Activated CD8-positive, alpha-beta memory T cell treated with anti-CD3 and anti-CD28 coated beads for 1 hour (primary cell): ENCODE data around the gene MAP7.
"Not testable (repeated sequence)": the region's sequence is repeated elsewhere in the genome, so short reads cannot be mapped to it uniquely, and the experiment has no call there.

Source experiments
- DNase-seq, 2 donors: peaks; one replicate each; pipeline ENCODE4 v3.0.0-alpha.2; 2020; ENCODE audit warnings: low read depth in 1 of 2; ENCODE audit errors: extremely low read depth in 1 of 2

MAP7 gene

GRCh38 chr6:136550330-136551071 is at the start of gene MAP7:
Gene MAP7 (minus strand): TSS chr6:136550422. CDS start chr6:136550408, 14 bp downstream.
- DNase-seq, result peak; percentile 16 to 42

DNA sequence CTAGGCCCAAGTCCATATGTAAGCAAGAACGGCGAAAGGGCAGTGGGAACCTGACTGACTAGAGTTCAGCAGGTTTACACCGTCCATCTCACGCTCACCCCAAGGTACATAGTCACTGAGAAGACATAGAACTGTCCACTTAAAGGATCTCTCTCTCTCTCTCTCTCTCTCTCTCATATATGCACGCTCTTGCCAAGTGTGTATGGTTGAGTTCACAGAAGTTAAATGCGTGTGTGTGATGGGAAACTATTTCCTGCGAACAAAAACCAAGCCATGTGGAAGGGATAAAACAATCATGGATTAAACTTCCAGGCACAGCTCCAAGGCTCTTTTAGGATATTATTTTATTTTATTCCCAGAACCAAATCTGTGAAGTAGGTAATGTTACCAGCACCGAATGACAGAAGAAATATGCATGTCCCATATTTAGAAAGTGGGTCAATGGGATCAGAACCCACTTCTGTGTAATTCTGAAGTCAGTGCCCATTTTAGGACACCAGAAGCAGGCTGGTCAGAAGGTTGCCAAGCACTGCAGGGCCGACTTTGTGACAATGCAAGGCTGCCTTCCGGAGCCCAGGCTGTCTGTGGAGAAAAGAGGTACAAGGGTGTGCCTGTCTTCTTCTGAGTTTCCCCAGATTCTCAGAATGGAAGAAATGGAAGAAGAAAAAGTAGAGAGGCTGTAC is 49.2 kb upstream of the MAP7 start:
- DNase-seq, result no peak

- no peak for DNase-seq
Observed at GRCh38 chr6:136598048-136598447, 47.8 kb upstream of the MAP7 start.

DNA sequence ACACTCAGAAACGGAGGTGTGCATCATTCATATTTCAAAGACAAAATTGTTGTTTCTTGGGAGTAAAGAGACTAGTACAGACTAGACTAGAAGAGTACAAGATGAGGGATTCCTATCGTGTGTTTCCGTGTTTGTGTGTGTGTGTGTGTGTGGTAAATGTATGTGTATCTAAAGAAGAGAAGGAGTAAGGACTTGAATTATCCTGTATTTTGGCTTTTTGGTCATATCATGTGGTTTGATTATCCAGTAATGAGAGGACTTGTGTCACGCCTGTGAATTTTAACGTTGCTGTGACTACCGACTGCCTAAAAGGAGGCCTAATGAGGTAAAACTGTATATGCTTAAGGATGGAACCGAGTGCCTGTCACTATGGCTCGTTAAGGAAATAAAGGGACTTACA is 44.4 kb upstream of the MAP7 start:
- DNase-seq, result no peak

DNA sequence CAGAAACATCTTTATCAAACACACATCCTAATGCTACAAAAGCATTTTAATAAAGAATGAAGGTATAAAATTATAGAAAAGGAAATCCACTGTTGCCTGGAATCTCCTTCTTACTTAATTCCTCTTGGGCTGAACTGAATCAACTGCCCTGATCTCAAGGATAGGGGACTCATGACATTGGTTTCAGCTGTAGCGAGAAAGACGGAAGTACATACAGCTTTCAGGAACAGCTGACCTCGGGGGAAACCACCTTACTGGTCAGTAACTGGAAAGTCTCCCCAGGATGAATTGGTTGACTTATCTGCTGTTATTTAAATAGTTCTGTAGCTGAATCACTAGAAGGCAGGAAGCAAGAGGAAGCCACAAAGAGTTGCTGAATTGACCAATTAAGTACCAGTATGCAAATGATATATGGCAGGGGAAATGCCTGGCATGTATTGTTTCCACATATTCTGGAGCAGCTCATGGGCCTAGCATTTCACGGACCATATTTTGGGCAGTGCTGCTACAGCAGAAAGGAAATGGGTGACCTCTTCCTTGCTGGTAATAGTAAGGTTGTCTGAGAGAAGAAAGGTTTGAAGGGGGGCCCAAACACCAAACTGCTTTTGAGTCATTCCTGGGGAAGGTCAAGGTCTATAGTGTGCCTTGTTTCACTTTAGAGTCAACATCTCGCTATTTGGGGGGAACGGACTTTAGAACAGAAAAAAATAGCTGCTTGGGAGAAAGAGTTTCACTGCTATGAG is 43.7 kb upstream of the MAP7 start:
- DNase-seq, result no peak

- no peak for DNase-seq
Observed at GRCh38 chr6:136592930-136593673, 42.9 kb upstream of the MAP7 start.

DNA sequence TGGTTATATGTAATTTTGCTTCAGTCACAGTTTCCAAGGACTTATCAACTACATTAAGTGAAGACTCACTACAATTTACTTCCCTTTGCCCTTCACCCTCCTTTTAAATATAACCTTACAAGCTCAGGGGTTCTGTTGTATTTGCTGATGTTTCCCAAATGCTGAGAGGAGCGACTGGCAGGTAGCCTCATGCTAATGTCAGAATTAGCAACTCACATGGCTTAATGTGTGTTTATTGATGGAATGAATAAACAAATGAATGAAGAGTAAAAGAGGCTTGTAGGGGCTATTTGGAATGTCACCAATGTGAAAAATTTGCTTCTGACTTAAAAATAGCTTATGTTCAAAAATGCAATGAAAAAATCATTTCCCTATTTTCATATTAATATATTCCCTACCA is 41.4 kb upstream of the MAP7 start:
- no peak for DNase-seq

- DNase-seq, result not testable (repeated sequence)
Observed at GRCh38 chr6:136590846-136591245, 40.6 kb upstream of the MAP7 start.

DNA sequence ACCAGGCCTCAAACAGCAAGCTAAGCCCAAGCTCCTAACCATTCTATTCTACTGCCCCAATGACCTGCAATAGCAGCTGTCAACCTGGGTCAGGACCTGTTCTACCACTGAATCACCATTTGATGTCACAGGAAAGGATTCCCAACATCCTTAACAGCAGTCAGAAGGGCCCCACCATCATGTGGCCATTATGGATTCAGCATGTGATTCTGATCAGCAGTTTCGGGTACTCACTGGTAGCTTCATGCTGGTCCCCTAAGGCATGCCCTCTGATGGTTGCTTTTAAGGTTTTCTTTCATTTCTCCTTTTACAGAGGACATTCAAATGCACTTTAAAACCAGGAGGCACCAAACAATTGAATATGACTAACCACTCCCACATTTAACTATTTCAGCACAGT is 37.3 kb upstream of the MAP7 start:
- no peak for DNase-seq

GRCh38 chr6:136586295-136586694 is 36.1 kb upstream of the MAP7 start:
- no peak for DNase-seq

DNA sequence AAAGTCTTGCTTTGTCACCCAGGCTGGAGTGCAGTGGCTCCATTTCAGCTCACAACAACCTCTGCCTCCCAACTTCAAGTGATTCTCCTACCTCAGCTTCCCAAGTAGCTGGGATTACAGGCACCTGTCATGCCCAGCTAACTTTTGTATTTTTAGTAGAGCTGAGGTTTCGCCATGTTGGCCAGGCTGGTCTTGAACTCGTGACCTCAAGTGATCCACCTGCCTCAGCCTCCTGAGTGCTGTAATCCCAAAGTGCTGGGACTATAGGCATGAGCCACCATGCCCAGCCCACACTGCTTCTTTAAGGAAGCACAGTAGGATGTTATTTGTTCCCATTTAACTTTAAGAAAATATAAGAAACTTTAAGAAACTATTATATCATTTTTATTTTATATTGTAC is 35.3 kb upstream of the MAP7 start:
- DNase-seq, result not testable (repeated sequence)

DNA sequence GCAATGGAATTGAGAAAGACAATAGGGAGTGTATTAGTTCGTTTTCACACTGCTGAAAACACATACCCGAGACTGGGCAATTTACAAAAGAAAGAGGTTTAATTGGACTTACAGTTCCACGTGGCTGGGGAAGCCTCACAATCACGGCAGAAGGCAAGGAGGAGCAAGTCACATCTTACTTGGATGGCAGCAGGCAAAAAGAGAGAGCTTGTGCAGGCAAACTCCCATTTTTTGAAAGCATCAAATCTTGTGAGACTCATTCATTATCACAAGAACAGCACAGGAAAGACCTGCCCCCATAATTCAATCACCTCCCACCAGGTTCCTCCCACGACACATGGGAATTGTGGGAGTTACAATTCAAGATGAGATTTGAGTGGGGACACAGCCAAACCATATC is 34.1 kb upstream of the MAP7 start:
- not testable (repeated sequence) for DNase-seq

DNA sequence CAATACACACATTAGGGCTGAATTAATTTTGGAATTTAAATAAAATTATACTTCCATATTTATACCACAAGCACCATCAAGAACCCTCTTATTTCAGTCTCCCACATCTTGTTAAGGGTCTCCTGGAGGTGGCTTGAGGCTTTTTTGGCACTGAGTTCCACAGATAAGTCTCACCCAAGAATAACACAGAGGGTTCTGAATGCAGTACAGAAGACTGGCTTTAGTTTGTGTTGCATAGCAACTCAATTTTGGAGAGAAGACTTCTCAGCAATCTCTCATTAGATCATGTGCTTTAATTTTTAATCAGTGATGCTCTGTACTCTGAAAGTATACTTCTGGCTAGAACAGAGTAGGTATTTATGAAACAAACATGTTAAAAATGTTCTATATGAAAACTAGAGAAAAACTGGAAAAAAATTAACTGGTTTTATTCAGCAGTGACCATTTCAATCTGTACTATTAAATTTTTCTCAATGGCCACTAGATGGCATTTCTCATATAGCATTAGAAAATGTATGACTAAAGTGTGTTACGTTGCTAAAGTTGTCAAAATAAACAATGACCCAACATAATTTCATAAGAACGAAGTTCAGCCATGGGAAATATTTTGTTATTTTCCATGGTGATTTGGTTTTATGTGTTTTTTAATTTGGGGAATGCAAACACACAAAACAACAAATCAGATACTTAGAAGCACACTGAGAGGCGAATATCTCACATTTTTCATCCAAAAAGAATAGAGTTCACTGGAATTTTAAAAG is 32.7 kb upstream of the MAP7 start:
- DNase-seq, result no peak

DNA sequence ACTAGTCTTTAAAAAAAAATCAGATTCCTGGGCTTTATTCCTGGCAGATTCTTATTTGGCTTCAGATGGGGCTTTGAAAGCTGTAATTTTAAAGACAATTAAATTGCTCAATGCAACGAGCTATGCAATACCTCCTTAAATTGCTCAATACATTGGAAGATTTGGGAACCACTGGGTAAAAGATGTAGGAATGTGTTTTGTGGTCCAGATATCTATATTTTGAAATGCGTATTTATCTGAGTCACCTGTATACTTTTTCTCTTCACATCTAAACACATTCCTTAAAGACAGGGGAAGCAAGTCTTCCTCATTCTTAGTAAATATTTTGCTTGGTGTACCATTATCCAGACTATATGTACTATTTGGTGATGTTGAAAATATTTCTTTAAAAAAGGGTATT is 29.6 kb upstream of the MAP7 start:
- DNase-seq, result no peak

DNA sequence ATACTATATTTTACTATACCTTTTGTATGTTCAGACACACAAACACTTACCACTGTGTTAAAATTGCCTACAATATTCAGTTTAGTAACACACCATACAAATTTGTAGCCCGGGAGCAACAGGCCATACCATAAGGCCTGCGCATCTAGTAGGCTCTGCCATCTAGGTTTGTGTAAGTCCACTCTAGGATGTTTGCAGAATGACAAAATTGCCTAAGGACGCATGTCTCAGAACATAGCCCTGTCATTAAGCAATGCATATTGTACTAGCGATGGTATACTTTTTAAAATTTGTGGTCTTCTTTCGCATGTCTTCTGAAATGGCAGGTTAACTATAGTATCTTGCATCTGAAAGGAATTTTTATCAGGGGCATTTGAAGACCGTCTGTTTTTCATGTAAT is 26.6 kb upstream of the MAP7 start:
- no peak for DNase-seq

DNA sequence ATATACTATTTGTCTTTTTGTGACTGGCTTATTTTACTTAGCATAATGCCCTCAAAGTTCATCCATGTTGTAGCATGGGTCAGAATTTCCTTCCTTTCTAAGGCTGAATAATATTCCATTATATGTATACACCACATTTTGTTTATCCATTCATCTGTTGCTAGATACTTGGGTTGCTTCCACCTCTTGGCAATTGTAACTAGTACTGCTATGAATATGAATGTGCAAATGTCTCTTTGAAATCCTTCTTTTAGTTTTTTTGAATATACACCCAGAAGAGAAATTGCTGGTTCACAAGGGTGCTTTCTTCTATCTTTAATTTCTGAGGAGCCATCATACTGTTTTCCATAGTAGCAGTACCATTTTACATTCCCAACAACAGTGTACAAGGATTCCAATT is 21.3 kb upstream of the MAP7 start:
- DNase-seq, result no peak

DNA sequence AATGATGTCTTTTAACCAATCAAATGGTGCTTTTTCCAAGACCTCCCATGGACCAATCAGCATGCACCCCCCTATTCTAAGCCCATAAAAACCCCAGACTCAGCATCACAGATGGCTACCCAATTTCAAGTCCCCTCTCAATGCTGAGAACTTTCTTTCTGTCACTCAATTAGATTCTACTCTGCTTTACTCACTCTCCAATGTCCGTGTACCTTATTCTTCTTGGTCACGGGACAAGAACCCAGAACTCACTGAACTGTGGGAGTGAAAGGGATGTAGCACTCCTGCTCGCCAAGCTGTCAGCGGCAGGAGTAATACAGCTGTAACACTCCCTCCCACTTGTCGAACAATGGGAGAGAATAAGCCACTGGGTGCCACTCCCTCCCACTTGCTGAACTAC is 20.8 kb upstream of the MAP7 start:
- no peak for DNase-seq

DNA sequence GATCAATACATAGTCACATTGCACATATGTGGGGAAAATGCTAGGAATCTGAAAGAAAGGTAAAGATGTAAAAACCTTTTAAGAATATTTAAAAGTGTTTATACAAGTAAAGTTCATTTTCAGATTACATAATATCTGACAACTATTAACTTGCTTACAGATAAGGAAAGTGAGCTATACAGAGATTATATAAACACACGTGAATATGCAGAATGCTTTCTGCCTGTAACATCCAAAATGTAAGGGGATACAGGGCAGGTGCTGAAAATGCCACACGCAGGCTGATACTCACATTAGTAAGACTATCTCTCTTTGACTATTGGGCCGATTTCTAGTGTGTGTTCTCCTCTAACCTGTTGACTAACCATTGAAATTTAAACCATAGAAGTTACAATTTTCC is 17.9 kb upstream of the MAP7 start:
- no peak for DNase-seq

GRCh38 chr6:136567688-136568087 is 17.5 kb upstream of the MAP7 start:
- no peak for DNase-seq

GRCh38 chr6:136566851-136567250 is 16.6 kb upstream of the MAP7 start:
- no peak for DNase-seq
